Effector memory CD4-positive, alpha-beta T cell (primary cell): Measurements from ENCODE around the gene TOX4.
"Not testable (repeated sequence)": the region's sequence is repeated elsewhere in the genome, so short reads cannot be mapped to it uniquely, and the experiment has no call there.

ENCODE experiments used
- DNase-seq, 3 donors: peaks; one replicate each; pipeline ENCODE4 v3.0.0-alpha.2; 2020
- H3K27ac ChIP-seq: 2 replicates; pipeline ENCODE4 v1.7.0; 2013; ENCODE audit warnings: mild to moderate bottlenecking, low read length, moderate library complexity; ENCODE audit not compliant: insufficient read depth, poor library complexity, severe bottlenecking
- H3K27me3 ChIP-seq: replicated peaks from 2 replicates; pipeline ENCODE4 v1.7.0; 2013; ENCODE audit warnings: mild to moderate bottlenecking, low read length; ENCODE audit not compliant: insufficient read depth, control insufficient read depth, poor library complexity, severe bottlenecking
- H3K36me3 ChIP-seq: 2 replicates; pipeline ENCODE4 v1.7.0; 2013; ENCODE audit warnings: mild to moderate bottlenecking, low read length, moderate library complexity; ENCODE audit not compliant: control insufficient read depth, insufficient read depth
- H3K4me1 ChIP-seq: 2 replicates; pipeline ENCODE4 v1.7.0; 2013; ENCODE audit warnings: low read length, mild to moderate bottlenecking; ENCODE audit not compliant: control insufficient read depth, insufficient read depth, poor library complexity, severe bottlenecking
- H3K4me3 ChIP-seq: 2 replicates; pipeline ENCODE4 v1.7.0; 2013; ENCODE audit warnings: low read length, low read depth, mild to moderate bottlenecking; ENCODE audit not compliant: insufficient read depth, poor library complexity, severe bottlenecking
- H3K9me3 ChIP-seq: 2 replicates; pipeline ENCODE4 v1.7.0; 2013; ENCODE audit warnings: mild to moderate bottlenecking, low read length, moderate library complexity; ENCODE audit not compliant: control insufficient read depth

TOX4 gene

GRCh38 chr14:21534576-21534975 lies 57.6 kb downstream of the TOX4 start:
- Histone ChIP-seq H3K4me1 (peaks cover 3% of the 10 kb centered on the region), H3K36me3 (no peaks in the 10 kb centered on the region), H3K27ac (no peak overlapping the region), H3K9me3 (no peaks in the 10 kb centered on the region), H3K27me3 (peaks cover 12% of the 10 kb centered on the region), H3K4me3 (no peak overlapping the region)
- DNase-seq: no peak

GRCh38 chr14:21535545-21536417 lies 58.8 kb downstream of the TOX4 start:
- DNase-seq: no peak
- no peaks in the 10 kb centered on the region for H3K36me3 ChIP-seq
- no peak overlapping the region for H3K4me3 ChIP-seq
- H3K9me3 ChIP-seq: no peaks in the 10 kb centered on the region
- no peak overlapping the region for H3K27ac ChIP-seq
- H3K27me3 ChIP-seq: peaks cover 12% of the 10 kb centered on the region
- peaks cover 3% of the 10 kb centered on the region for H3K4me1 ChIP-seq

DNA sequence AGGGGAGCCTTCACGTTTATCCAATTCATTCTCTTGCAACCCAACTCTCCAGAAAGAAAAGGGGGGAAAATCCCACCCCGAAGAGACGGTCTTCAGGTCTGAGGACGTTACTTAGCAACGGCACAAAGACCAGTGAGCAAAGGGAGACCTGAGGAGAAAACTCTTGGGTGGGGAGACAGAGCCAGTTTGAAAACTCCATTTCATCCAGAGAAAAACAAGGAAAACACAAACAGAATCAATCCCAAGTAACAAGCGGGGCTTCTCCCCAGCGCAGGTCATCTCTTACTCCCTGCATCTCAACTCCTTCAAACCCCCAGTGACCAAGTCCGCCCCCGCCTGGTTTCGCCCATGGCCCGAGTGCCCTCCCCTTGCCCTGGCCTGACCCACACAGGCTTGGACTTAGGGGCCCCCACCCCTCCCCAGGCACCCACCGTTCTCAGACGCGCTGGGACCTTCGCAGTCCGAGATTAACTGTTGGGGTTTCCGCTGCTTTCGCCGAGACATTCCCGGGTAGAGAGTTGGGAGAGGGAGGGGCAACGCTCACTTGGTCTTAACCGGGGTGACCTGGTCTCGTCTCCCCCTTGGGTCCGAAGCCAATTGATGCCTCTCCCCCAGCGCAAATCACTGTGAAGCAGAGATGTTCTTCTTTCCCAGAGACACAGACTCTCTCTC lies 59.6 kb downstream of the TOX4 start:
- no peak overlapping the region for H3K27ac ChIP-seq
- no peak overlapping the region for H3K4me3 ChIP-seq
- H3K36me3 ChIP-seq: no peaks in the 10 kb centered on the region

DNA sequence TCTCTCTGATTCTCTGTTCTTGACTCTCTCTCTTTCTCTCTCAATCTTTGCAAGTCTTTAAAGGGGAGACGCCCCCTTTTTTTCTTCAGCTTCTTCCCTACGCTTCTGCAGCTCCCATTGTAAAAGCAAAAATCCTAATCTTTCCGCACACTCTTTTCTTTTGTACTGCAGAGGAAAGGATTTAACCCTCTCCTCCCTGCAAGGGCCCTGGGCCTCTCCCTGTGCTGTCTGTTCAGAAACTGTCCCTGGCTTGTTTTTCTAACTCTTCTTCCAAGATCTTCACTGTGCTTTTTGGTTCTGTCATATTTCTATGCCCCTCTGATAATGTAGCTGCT lies 60.1 kb downstream of the TOX4 start:
- H3K4me1 ChIP-seq: peaks cover 3% of the 10 kb centered on the region
- no peak for DNase-seq
- H3K4me3 ChIP-seq: no peak overlapping the region
- no peaks in the 10 kb centered on the region for H3K36me3 ChIP-seq
- peaks cover 12% of the 10 kb centered on the region for H3K27me3 ChIP-seq
- no peaks in the 10 kb centered on the region for H3K9me3 ChIP-seq
- H3K27ac ChIP-seq: no peak overlapping the region

More for the DNA sequence above, 59.6 kb downstream of the TOX4 start:
- no peak for DNase-seq
- Histone ChIP-seq H3K27me3 (peaks cover 12% of the 10 kb centered on the region), H3K4me1 (peaks cover 3% of the 10 kb centered on the region), H3K9me3 (no peaks in the 10 kb centered on the region)

DNA sequence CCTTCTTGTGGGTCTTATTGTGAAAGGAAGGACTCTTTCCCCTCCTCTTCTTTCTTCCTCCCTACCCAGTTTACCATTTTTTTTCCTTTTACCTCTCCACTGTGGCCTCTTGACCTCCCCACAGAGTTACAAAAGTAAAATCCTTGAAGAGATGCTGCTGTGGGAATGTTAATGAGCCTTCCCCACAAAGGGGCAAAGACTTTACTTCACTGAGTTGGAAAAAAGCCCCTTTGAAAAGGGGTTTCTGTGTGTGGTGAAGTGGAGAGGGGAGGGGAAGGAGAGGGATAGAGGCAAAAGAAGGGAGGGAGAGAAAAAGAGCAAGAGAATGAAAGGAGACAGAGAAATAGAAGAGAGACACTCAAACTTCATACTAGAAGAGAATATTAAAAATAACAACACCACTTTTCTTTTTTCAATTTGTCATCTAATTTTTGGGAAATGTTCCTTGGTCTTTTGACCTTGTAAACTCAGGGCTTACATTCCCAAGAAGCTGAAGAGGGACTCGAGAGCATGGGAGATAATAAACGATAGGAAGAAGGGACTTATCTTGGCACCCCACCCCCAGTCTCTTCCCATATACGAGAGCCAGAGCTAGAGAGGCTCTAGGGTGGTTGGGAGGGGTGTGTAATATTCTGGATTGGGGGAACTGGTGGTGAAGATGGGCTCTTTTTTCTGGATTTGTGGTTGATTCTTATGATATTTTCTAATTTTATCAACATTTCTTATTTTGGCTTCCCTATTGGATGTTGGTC lies 62.4 kb downstream of the TOX4 start:
- Histone ChIP-seq H3K27ac (no peak overlapping the region), H3K4me3 (no peak overlapping the region), H3K27me3 (peaks cover 12% of the 10 kb centered on the region), H3K4me1 (peaks cover 3% of the 10 kb centered on the region), H3K9me3 (no peaks in the 10 kb centered on the region), H3K36me3 (no peaks in the 10 kb centered on the region)
- DNase-seq: no peak

- DNase-seq: no peak
- Histone ChIP-seq H3K9me3 (no peaks in the 10 kb centered on the region), H3K4me1 (no peaks in the 10 kb centered on the region), H3K27me3 (peaks cover 10% of the 10 kb centered on the region), H3K36me3 (no peaks in the 10 kb centered on the region), H3K4me3 (no peak overlapping the region), H3K27ac (no peak overlapping the region)
Measured at GRCh38 chr14:21541413-21542074, 64.5 kb downstream of the TOX4 start.

- H3K36me3 ChIP-seq: no peaks in the 10 kb centered on the region
- H3K27me3 ChIP-seq: peaks cover under 1% of the 10 kb centered on the region
- no peaks in the 10 kb centered on the region for H3K4me1 ChIP-seq
- no peak for DNase-seq
- H3K9me3 ChIP-seq: no peaks in the 10 kb centered on the region
- no peak overlapping the region for H3K27ac ChIP-seq
- H3K4me3 ChIP-seq: no peak overlapping the region
Measured at GRCh38 chr14:21543521-21543960, 66.5 kb downstream of the TOX4 start.

DNA sequence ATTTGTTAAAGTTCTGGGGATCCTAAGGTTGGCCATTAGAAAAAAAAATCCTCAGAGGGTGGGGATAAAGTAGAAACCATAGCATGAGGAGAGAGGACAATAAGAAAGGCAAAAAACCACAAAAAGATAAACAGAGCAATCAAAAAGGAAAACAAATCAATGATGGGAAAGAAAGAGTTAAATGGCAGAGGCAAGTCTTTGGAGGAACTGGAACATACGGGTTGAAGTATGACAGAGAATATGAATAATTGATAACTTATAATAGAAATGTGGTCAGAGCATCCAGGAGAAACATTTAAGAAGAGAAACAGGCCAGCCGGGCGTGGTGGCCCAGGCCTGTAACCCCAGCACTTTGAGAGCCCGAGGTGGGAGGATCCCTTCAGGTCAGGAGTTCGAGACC lies 67.0 kb downstream of the TOX4 start:
- H3K27me3 ChIP-seq: no peaks in the 10 kb centered on the region
- no peaks in the 10 kb centered on the region for H3K9me3 ChIP-seq
- no peaks in the 10 kb centered on the region for H3K36me3 ChIP-seq
- no peak overlapping the region for H3K27ac ChIP-seq
- H3K4me1 ChIP-seq: no peaks in the 10 kb centered on the region
- no peak for DNase-seq
- no peak overlapping the region for H3K4me3 ChIP-seq

GRCh38 chr14:21544588-21544987 lies 67.6 kb downstream of the TOX4 start:
- DNase-seq, H3K27me3 ChIP-seq, H3K27ac ChIP-seq, H3K36me3 ChIP-seq, H3K4me3 ChIP-seq, H3K4me1 ChIP-seq, H3K9me3 ChIP-seq: not testable (repeated sequence)
